HG02623 (cell line): ENCODE data around the gene GALNT2.

Experiments used
- ATAC-seq: cut with Tn5 transposase; IDR thresholded peaks from one replicate; pipeline ENCODE4 v1.9.1; 2021; ENCODE audit warnings: moderate library complexity; ENCODE audit not compliant: unreplicated experiment

The GALNT2 gene

DNA sequence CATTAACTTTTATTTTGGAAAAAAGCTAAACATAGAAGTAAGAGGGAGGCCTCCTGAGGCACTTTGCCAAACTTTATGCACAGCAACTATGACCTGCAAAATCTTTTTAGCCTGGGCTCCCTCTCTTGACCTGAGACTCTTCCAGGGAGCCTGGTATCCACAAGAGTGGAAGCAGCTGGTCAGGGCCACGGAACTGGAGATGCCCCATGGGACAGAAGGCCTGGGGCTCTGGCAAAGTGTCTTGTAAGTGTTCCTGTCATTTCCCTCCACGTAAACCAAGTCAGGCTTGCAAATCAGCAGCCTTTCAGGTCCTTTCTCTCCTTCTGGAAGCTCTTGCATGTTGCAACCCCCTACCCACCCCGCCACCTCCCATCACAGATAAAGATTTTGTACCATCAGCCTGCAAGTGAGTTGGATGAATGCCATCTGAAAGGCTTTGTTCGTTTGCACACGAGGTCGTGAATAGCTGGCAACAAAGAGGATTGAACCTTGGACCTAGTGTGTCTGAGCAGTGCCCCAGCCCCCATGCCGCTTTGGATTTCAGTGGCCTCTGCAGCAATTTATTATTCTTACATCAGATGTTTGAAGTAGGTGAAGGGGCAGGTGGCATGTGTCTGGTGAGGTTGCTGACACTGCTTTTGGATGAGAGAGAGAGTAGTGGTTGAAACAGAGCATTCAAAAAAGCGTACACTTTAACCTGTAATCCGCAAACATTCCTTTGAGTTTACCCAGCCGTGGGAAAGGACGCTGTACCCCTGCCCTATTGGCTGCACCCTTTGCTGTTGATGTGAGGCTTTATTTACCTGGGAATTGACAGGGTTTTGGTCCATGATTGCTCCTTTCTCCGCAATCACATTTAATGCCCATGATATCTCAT lies 91.6 kb downstream of the GALNT2 start:
- ATAC-seq, result no peak

- no peak for ATAC-seq
Observed at GRCh38 chr1:230159580-230159979, 92.5 kb downstream of the GALNT2 start.

DNA sequence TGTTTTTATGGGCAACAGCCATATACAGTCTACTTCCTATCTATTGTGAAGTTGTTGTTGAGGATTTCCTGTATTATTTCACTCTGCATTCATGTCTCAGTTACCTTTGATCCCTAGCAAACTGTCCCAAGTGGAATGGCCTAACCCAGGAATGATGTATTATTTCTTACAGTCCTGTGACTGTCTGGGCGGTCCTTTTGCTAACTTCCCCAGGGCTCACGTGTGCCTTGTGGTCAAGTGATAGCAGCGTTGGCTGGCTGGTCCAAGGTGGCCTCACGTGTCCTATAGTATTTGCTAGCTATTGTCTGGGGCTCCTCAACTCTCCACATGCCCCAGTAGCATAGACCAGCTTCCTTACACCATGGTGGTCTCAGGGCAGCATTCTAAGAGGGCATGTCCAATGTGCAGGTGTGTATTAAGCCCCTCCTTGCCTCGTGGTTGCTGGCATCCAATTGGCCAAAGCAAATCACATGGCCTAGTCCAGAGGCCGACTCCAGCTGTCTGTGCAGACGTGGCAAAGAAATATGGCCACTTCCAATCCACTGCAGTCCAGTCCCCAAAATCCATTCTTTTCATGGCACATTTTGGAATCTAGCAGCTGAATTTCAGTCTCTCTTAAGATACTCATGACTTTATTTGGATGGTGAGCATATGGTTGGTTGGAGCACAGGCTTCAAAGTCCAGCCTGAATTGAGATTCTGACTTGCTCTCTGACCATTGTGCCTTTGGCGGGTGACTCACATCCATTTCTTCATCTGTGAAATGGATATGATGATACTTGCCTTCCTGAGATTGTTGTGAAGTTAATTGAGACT lies 94.1 kb downstream of the GALNT2 start:
- no peak for ATAC-seq

- ATAC-seq, result no peak
Observed at GRCh38 chr1:230163205-230163604, 96.2 kb downstream of the GALNT2 start.

DNA sequence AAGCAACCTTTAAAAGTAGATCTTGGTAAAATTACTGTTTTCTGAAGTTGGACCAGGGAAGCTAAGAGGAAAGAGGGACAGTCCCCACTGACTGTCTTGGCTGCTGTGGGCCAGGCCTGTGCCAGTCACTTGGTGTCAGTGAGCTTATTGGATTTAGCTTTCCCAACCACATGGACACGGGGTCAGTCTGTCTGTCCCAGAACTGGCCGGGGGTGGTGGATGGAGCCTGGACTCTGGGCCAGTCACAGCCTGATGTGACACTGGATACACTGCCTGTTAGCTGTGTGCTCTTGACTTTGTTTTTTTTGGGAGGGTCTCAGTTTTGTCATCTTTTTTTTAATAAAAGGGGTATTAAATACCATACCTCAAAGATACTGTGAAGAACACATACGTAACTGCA lies 96.7 kb downstream of the GALNT2 start:
- ATAC-seq, result no peak

DNA sequence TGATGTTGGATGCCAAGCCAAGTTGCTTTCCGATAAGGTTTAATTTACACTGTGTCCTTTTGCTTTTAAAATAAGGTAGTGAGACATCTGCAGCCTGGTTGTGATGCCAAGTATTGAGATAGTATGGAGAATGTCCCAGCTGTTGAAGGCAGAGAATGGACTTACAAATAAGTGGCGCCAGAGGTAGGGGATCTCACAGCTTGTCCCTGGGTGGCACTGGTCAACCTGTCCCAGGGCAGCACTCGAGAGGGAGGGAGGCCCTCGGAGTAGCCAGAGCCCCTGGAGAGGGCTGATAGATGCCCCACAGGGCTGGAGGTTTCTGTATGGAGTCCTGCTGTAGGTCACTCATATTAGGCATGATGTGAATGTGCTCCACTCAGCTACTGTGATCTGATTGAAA lies 98.5 kb downstream of the GALNT2 start:
- ATAC-seq, result no peak

DNA sequence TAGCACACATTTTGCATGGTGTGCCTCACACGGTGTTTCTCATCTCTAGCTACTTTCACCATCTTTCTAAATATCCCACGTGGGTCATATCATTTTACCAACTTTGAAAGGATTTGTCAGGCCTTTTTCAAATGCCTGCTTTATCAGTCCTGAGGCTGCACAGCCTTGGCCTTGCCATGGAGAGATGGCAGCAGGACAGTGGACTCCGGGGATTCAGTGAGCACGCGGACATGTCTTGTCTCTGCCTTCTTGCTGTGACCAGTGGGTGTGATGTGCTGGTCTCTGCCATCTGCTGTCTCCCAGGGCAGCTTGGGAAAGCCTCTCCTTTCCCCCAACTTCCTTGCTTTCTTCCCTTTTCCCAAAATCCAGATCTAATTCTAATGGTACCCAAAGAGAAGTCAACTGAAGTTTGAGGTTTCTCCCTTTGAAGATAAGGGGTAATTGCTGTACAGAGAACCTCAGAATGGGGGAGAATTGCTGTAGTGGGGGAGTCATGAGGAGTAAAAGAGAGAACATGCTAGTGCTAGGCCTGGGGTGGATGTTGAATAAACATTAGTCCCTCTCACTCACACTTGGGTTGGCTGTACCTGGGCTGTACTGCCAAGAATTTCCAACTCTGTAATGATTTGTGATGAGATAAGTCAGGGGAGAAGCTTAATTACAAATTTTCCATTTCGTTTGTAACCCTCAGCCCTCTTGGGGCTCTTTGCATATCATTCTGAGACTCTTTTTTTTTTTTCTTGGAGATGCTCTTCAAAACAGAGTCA lies 99.5 kb downstream of the GALNT2 start:
- no peak for ATAC-seq

DNA sequence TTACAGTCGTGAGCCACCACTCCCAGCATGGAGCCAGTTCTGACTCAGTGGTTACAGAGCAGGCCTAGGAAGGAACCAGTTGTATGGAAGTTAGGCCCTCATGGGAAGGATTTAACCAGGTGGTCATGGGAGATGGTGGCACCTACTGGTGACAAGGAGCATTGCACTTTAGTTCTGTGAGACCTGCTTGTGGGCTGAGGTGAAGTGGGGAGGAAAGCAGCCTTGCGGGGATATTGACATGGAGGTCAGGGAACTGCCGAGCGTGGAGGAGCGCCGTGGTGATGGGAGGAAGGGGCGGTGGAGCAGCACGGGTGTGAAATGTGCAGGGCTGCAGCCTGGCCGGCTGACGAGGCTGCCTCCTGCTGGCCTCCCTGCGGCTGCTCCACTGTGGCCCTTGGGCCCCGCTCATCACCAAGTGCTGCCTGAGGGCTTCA lies 100.4 kb downstream of the GALNT2 start:
- no peak for ATAC-seq

DNA sequence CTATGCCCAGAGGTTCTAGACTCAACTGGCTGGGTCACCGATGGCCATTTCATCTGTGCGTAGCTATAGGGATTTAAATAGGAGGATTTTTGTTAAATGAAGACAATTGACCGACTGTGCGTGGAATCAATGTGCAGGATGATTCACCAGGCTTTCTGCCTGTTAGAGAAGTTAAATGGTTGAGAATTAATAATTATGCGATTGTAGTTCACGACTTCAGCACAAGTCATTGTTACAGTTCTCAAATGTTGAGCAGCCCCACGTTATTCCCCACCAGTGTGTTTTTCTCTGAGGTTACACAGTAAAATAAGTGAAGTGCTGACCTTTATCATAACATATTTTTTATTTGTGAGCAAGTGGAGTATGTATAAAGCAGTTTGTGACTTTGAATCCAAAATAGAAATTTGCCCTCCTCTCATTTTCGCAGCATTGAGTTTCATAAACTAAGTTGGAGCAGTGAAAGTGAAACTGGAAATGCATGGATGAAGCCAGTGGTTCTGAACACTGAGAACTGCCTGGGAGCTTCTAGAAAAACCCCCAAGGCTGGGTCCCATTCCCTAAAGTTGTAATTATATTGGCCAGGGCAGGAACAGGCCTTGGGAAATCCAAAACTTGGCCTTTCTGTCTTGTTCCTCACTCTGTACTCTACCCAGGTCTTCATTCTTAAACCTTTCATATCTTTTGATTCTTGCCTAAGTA lies 102.6 kb downstream of the GALNT2 start:
- ATAC-seq, result no peak

- ATAC-seq, result no peak
Observed at GRCh38 chr1:230170153-230170547, 103.1 kb downstream of the GALNT2 start.

DNA sequence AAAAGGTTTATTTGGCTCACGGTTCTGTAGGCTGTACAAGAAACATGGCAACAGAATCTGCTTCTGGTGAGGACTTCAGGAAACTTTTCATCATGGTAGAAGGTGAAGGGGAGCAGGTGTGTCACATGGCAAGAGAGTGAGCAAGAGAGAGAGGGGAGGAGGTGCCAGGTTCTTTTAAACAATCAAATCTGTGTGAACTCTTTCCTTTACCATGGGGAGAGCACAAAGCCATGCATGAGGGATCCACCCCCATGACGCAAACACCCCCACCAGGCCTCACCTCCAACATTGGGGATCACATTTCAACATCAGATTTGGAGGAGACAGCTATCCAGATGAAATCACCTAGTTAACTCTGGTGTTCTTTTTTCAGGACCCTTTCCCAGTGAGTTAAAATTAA lies 103.6 kb downstream of the GALNT2 start:
- ATAC-seq, result no peak

GRCh38 chr1:230171356-230172015 lies 104.4 kb downstream of the GALNT2 start:
- no peak for ATAC-seq

- no peak for ATAC-seq
Observed at GRCh38 chr1:230172016-230172537, 105.0 kb downstream of the GALNT2 start.

DNA sequence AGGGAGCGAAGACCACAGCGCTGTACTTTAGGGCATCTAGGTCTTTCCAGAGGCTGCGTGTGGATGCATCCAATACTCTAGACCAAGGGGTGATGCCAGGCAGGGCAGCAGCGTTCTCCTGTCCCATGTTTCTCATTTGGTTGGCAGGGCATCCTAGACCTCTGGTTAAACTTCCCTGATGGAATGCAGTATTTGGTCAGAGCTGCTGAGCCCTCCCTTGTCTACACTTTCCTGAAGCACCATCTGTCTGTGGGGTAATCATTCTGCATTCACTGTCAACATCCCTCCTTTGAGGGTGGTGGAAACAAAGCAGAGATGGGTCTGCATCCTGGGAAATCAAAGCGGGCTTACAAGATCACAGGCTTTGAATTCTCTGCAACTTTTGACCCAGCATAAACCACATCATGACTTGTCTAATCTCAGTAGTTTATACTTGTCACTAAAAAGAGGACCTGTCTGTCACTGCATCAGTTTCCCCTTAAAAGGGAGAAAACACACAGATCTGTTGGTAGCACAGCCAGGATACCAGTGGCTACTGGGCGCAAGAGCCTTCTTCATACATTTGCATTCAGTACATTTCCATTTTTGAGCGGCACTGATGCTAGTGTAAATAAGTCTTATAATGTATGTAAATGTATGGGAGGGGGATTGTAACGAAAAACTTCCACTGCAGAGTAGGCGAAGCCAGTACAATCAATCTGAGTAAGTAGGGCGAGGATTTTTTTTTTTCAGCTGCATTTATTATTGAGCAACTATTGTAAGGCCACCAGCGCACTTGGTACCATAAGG lies 106.3 kb downstream of the GALNT2 start:
- ATAC-seq, result no peak

- no peak for ATAC-seq
Observed at GRCh38 chr1:230174041-230174440, 107.0 kb downstream of the GALNT2 start.

DNA sequence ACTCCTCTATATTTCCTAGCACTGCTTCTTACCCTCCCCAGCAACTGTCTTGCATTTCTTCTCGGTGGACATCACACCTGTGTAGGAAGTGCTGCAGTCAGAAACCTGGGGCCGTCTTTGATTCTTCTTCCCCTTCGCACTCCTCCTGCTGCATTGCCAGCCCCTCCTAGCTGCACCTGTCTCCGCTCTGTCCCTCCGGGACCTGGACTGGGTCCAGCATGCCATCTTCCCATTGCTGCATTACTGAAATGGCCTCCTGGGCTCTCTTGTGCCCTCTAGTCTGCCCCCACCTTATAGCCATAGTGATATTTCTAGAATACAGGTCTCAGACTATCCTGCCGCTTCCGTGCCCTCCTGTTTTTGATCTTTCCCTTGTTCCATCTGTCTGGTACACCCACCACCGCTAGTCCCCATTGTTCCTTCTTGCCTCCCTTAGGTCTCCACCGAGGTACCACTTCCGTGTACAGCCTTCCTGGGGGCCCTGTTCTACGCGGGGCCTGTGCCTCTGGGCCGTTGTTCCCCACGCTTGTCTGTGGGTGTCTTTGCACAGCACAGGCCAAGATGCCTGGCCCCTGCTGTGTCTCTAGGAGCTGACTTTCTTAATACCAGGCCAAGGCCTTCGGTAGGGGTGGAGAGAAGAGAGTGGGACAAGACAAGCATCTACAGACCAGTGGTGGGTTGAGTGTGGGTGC lies 107.6 kb downstream of the GALNT2 start:
- no peak for ATAC-seq

DNA sequence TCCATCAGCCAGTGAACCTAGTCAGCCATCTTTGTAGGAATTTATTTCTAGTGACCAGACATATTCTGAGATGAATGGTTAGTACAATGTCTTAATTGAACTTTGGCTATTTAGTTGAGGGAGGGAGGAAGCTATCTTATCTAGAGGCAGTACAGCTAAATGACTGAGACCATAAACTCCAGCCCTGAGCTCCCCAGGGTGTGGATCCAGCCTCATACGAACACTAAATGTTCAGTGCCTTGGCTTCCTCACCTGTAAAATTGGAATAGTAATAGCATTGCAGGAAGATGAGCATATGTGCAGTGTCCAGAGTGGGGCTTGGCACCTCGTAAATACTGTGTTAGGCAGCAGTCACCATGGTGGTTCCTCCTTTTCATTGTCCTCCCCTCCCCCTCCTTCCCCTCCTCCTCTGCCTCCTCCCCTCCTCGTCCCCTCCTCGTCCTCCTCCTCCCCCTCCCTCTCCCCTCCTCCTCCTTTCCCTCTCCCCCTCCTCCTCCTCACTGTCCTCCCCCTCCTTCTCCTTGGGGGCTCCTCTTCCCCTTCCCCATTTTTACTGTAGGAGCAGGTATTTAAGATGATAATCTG lies 108.2 kb downstream of the GALNT2 start:
- ATAC-seq, result no peak

- ATAC-seq, result no peak
Observed at GRCh38 chr1:230175839-230176238, 108.8 kb downstream of the GALNT2 start.
